B cell (primary cell): ENCODE results near the gene SMTNL2. TPM values are rescaled to one million over a fixed set of nuclear protein-coding genes. Genes with fewer than 3 reads are reported as not detected.

ENCODE experiments used
- ATAC-seq: fragments of 200-7000 bp; cut with Tn5 transposase; one replicate; pipeline ENCODE4 v1.10.0; 2021; ENCODE audit warnings: low read depth, mild to moderate bottlenecking, moderate number of reproducible peaks, moderate library complexity
- CTCF ChIA-PET: fragments of 350-600 bp; sonication (Branson Sonifier 250); formaldehyde crosslinking; loops from one replicate; lab custom pipeline; 2021; ENCODE audit warnings: antibody characterized with exemption, inconsistent platforms; lab: Charles Lee
- POLR2A ChIA-PET: fragments of 350-600 bp; sonication (Branson Sonifier 250); formaldehyde crosslinking; loops from one replicate; lab custom pipeline; 2021; ENCODE audit warnings: antibody characterized with exemption; lab: Charles Lee
- DNase-seq: peaks from one replicate; pipeline ENCODE4 v3.0.0; 2013
- H2AFZ ChIP-seq: 2 replicates; pipeline ENCODE4 v1.6.1; 2012; ENCODE audit warnings: mild to moderate bottlenecking, low read depth, low read length; ENCODE audit not compliant: insufficient read depth, poor library complexity, severe bottlenecking
- H3K27ac ChIP-seq, 2 donors: 1 replicate in 1 of 2; 2 replicates in 1 of 2; pipeline ENCODE4 v1.5.1; 2012 to 2013; ENCODE audit warnings: low read length in 2 of 2, mild to moderate bottlenecking in 2 of 2, moderate library complexity in 1 of 2
- H3K27me3 ChIP-seq, 4 experiments: fragments of 200-600 bp in 1 of 4; sonication (generic) in 1 of 4; replicated peaks in 1 of 4; 1 replicate in 2 of 4; 2 replicates in 2 of 4; pipeline versions ENCODE4 v1.6.1 to v1.7.0; 2013 to 2016; ENCODE audit warnings: low read length in 3 of 4, mild to moderate bottlenecking in 2 of 4, mixed read lengths in 1 of 4, moderate library complexity in 1 of 4; ENCODE audit not compliant: insufficient read depth in 4 of 4, control insufficient read depth in 3 of 4; ENCODE audit errors: control extremely low read depth in 1 of 4
- H3K36me3 ChIP-seq, 2 experiments: replicated peaks in 1 of 2; 1 replicate in 1 of 2; 2 replicates in 1 of 2; pipeline versions ENCODE4 v1.6.1 to v1.7.1; 2013; ENCODE audit warnings: low read length in 1 of 2; ENCODE audit not compliant: insufficient read depth in 2 of 2, control insufficient read depth in 1 of 2; ENCODE audit errors: control extremely low read depth in 1 of 2, extremely low read depth in 1 of 2
- H3K4me1 ChIP-seq, 2 donors: fragments of 200-600 bp in 1 of 2; sonication (generic) in 1 of 2; 1 replicate in 1 of 2; 2 replicates in 1 of 2; pipeline versions ENCODE4 v1.5.1 to v1.6.1; 2013 to 2017; ENCODE audit warnings: low read length in 2 of 2; ENCODE audit not compliant: control insufficient read depth in 2 of 2, insufficient read depth in 2 of 2
- H3K4me2 ChIP-seq: replicated peaks from 2 replicates; pipeline ENCODE3; 2012; ENCODE audit warnings: mild to moderate bottlenecking, low read depth, low read length; ENCODE audit not compliant: poor library complexity, severe bottlenecking
- H3K4me3 ChIP-seq, 5 experiments: fragments of 200-600 bp in 1 of 5; sonication (generic) in 1 of 5; 1 replicate in 3 of 5; 2 replicates in 2 of 5; pipeline versions ENCODE4 v1.5.1 to v1.7.0; 2011 to 2016; ENCODE audit warnings: low read length in 4 of 5, mild to moderate bottlenecking in 4 of 5, low read depth in 2 of 5, control low read depth in 1 of 5, moderate library complexity in 1 of 5; ENCODE audit not compliant: insufficient read depth in 1 of 5; ENCODE audit errors: control extremely low read depth in 1 of 5, extremely low read depth in 1 of 5
- H3K79me2 ChIP-seq: fragments of 200-600 bp; sonication (generic); one replicate; pipeline ENCODE4 v1.6.0; 2016; ENCODE audit warnings: low read length; ENCODE audit not compliant: control insufficient read depth, insufficient read depth
- H3K9ac ChIP-seq: fragments of 200-600 bp; sonication (generic); 2 replicates; pipeline ENCODE4 v1.6.1; 2017; ENCODE audit warnings: mild to moderate bottlenecking, low read length, moderate library complexity
- H3K9me3 ChIP-seq, 3 donors: one replicate each; pipeline versions ENCODE4 v1.6.1 to v1.7.1; 2013; ENCODE audit warnings: low read length in 2 of 3; ENCODE audit not compliant: control insufficient read depth in 2 of 3, insufficient read depth in 1 of 3; ENCODE audit errors: control extremely low read depth in 1 of 3
- H4K20me1 ChIP-seq: 2 replicates; pipeline ENCODE4 v1.6.0; 2012; ENCODE audit warnings: mild to moderate bottlenecking, low read length; ENCODE audit not compliant: insufficient read depth, control insufficient read depth, poor library complexity, severe bottlenecking
- H3K27ac Mint-ChIP-seq: one replicate; pipeline ENCODE4 v1.8.0; 2021; ENCODE audit warnings: mixed read lengths
- H3K27me3 Mint-ChIP-seq: one replicate; pipeline ENCODE4 v1.8.0; 2021; ENCODE audit warnings: mixed read lengths
- H3K4me1 Mint-ChIP-seq: one replicate; pipeline ENCODE4 v1.8.0; 2021; ENCODE audit warnings: mixed read lengths
- H3K4me3 Mint-ChIP-seq: one replicate; pipeline ENCODE4 v1.8.0; 2021; ENCODE audit warnings: mixed read lengths
- H3K9me3 Mint-ChIP-seq: one replicate; pipeline ENCODE4 v1.8.0; 2022; ENCODE audit warnings: mixed read lengths; ENCODE audit not compliant: insufficient read depth
- CTCF ChIP-seq: fragments of 200-600 bp; IDR thresholded peaks from one replicate; pipeline ENCODE4 v1.8.0; 2022; ENCODE audit warnings: antibody characterized with exemption, mild to moderate bottlenecking
- EZH2 ChIP-seq: IDR thresholded peaks from 2 replicates; pipeline ENCODE4 v1.6.1; 2012; ENCODE audit warnings: borderline replicate concordance, low read depth, mild to moderate bottlenecking, moderate library complexity, low read length; ENCODE audit not compliant: insufficient read depth, poor library complexity, severe bottlenecking
- WGBS: methylation state at CpG from one replicate; pipeline ENCODE4 v1.1.5; 2013; ENCODE audit warnings: missing lambda C conversion rate; ENCODE audit not compliant: insufficient coverage; 5-methylcytosine and 5-hydroxymethylcytosine counted together
- intact Hi-C: fragments of 100-400 bp; cut with micrococcal nuclease; formaldehyde crosslinking; loops from one replicate; pipeline ENCODE4 v1.10.0; 2022
- polyA plus RNA-seq: library from polyadenylated mRNA; depleted of rRNA; stranded (reverse); fragments of >200 nt; gene quantifications from 2 replicates; pipeline ENCODE4 v1.2.3, GENCODE V29; 2012
- total RNA-seq, 2 donors: library from RNA; stranded (reverse); fragments of 120-200 nt in 1 of 2; gene quantifications; 1 replicate in 1 of 2; 2 replicates in 1 of 2; pipeline versions ENCODE4 v1.2.3 to v1.2.4, GENCODE V29; 2013 to 2022

The SMTNL2 gene
- total and polyA plus RNA-seq, 2 donors (not counting 1 experiment from before 2014, with no cell fraction given): not detected

- ATAC-seq (no peak), DNase-seq (no peak)
- Mint-ChIP-seq H3K9me3 (no peaks in the 10 kb centered on the region), H3K4me3 (peak overlapping the region; percentile 69), H3K27me3 (peaks cover 44% of the 10 kb centered on the region), H3K4me1 (peaks cover 8% of the 10 kb centered on the region), H3K27ac (no peak overlapping the region)
- H3K4me3 ChIP-seq: peak overlapping the region in 1 of 5 experiments; percentile 41
- peaks cover 0 to 7% (median 0%) of the 10 kb centered on the region in 3 donors for H3K9me3 ChIP-seq
- H3K27ac ChIP-seq: no peak overlapping the region
- H3K4me1 ChIP-seq: peaks cover 8 to 16% of the 10 kb centered on the region in 2 donors
- H3K36me3 ChIP-seq: no peaks in the 10 kb centered on the region
- H3K9ac ChIP-seq: no peak overlapping the region
- TF ChIP-seq CTCF (no peak), EZH2 (no peak)
- H3K4me2 ChIP-seq: peak overlapping the region; percentile 89
- peaks cover 0 to 41% (median 22%) of the 10 kb centered on the region in 4 experiments for H3K27me3 ChIP-seq
- no peak overlapping the region for H2AFZ ChIP-seq
- 33% methylated on average over 53 of the region's 57 CpGs for WGBS
- H3K79me2 ChIP-seq: no peaks in the 10 kb centered on the region
- H4K20me1 ChIP-seq: no peaks in the 10 kb centered on the region
- ChIA-PET POLR2A (no interaction called here), CTCF (no interaction called here)
- intact Hi-C loops: no loop called here
Measured at GRCh38 chr17:4584917-4585637, 748 bp downstream of the SMTNL2 start.

GRCh38 chr17:4585638-4585994, 1.3 kb downstream of the SMTNL2 start:
- H2AFZ ChIP-seq: no peak overlapping the region
- no peaks in the 10 kb centered on the region for H3K9me3 Mint-ChIP-seq
- H4K20me1 ChIP-seq: no peaks in the 10 kb centered on the region
- H3K36me3 ChIP-seq: no peaks in the 10 kb centered on the region
- no peak overlapping the region for H3K4me3 ChIP-seq
- 91% methylated on average over 7 of the region's 7 CpGs for WGBS
- H3K27ac ChIP-seq: no peak overlapping the region
- H3K9ac ChIP-seq: no peak overlapping the region
- H3K4me3 Mint-ChIP-seq: peak overlapping the region; percentile 69
- POLR2A ChIA-PET: no interaction called here
- intact Hi-C loops: no loop called here
- peaks cover 0 to 41% (median 22%) of the 10 kb centered on the region in 4 experiments for H3K27me3 ChIP-seq
- peaks cover 8 to 16% of the 10 kb centered on the region in 2 donors for H3K4me1 ChIP-seq
- peaks cover 0 to 7% (median 0%) of the 10 kb centered on the region in 3 donors for H3K9me3 ChIP-seq
- H3K4me1 Mint-ChIP-seq: peaks cover 8% of the 10 kb centered on the region
- H3K27me3 Mint-ChIP-seq: peaks cover 49% of the 10 kb centered on the region
- no peak overlapping the region for H3K27ac Mint-ChIP-seq
- H3K79me2 ChIP-seq: no peaks in the 10 kb centered on the region
- ATAC-seq: no peak
- TF ChIP-seq EZH2 (no peak), CTCF (no peak)
- CTCF ChIA-PET: no interaction called here
- no peak overlapping the region for H3K4me2 ChIP-seq
- no peak for DNase-seq
